ENCODE results near the gene GABBR2.

GABBR2 gene

GRCh38 chr9:98365227-98365669 lies 343.5 kb downstream of the GABBR2 start:
- TF ChIP-seq CTCF (IDR thresholded peaks at IDR 0.05; ENCODE audit: insufficient read depth, missing control alignments) = peak; percentile 24
- no peak for FAIRE-seq
- DNase-seq (ENCODE audit: insufficient read length, low spot score) = no peak

GRCh38 chr9:98364086-98364485 lies 344.6 kb downstream of the GABBR2 start:
- FAIRE-seq = no peak
- no peak for DNase-seq (ENCODE audit: insufficient read length, low spot score)
- TF ChIP-seq CTCF (IDR thresholded peaks at IDR 0.05; ENCODE audit: insufficient read depth, missing control alignments) = no peak

GRCh38 chr9:98363644-98364043 lies 345.1 kb downstream of the GABBR2 start:
- no peak for TF ChIP-seq CTCF (IDR thresholded peaks at IDR 0.05; ENCODE audit: insufficient read depth, missing control alignments)
- FAIRE-seq (no peak), DNase-seq (ENCODE audit: insufficient read length, low spot score) (no peak)

- FAIRE-seq = no peak
- DNase-seq (ENCODE audit: insufficient read length, low spot score) = no peak
Measured at GRCh38 chr9:98362624-98363252, 346.0 kb downstream of the GABBR2 start.

GRCh38 chr9:98361645-98362044 lies 347.1 kb downstream of the GABBR2 start:
- FAIRE-seq = no peak
- no peak for TF ChIP-seq CTCF (IDR thresholded peaks at IDR 0.05; ENCODE audit: insufficient read depth, missing control alignments)

More at GRCh38 chr9:98362624-98363252, 346.0 kb downstream of the GABBR2 start:
- no peak for TF ChIP-seq CTCF (IDR thresholded peaks at IDR 0.05; ENCODE audit: insufficient read depth, missing control alignments)

GRCh38 chr9:98360176-98360708 lies 348.5 kb downstream of the GABBR2 start:
- TF ChIP-seq CTCF (IDR thresholded peaks at IDR 0.05; ENCODE audit: insufficient read depth, missing control alignments) = no peak
- FAIRE-seq (no peak), DNase-seq (ENCODE audit: insufficient read length, low spot score) (no peak)

More at GRCh38 chr9:98361645-98362044, 347.1 kb downstream of the GABBR2 start:
- no peak for DNase-seq (ENCODE audit: insufficient read length, low spot score)

- TF ChIP-seq CTCF (IDR thresholded peaks at IDR 0.05; ENCODE audit: insufficient read depth, missing control alignments) = no peak
- FAIRE-seq (no peak), DNase-seq (ENCODE audit: insufficient read length, low spot score) (no peak)
Measured at GRCh38 chr9:98359569-98359968, 349.2 kb downstream of the GABBR2 start.

All from D721Med (cell line).